HG02938 (cell line): ENCODE data around the gene TBC1D22A.

Experiments used
- ATAC-seq: cut with Tn5 transposase; IDR thresholded peaks from one replicate; pipeline ENCODE4 v1.9.1; 2021; ENCODE audit warnings: mild to moderate bottlenecking, moderate library complexity; ENCODE audit not compliant: unreplicated experiment

TBC1D22A gene

DNA sequence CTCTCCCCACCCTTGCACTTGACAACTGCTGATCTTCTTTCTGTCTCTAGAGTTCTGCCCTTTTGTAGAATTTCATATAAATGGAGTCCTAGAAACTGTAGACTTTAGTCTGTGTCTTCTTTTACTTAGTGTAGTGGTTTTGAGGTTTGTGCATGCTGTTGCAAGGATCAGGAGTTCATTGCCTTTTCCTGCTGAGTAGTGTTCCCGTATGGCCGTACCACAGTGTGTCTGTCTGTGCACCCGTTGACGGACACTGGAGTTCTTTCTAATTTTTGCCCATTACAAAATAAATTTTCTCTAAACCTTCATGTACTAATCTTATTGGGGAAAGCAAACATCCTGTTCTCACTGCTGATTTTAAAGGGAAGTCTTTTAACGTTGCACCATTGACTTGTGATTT, 138.1 kb downstream of the TBC1D22A start:
- no peak for ATAC-seq

- no peak for ATAC-seq
These were observed 140.0 kb downstream of the TBC1D22A start for GRCh38 chr22:46902436-46902835.

GRCh38 chr22:46902998-46903916, 140.8 kb downstream of the TBC1D22A start:
- no peak for ATAC-seq

DNA sequence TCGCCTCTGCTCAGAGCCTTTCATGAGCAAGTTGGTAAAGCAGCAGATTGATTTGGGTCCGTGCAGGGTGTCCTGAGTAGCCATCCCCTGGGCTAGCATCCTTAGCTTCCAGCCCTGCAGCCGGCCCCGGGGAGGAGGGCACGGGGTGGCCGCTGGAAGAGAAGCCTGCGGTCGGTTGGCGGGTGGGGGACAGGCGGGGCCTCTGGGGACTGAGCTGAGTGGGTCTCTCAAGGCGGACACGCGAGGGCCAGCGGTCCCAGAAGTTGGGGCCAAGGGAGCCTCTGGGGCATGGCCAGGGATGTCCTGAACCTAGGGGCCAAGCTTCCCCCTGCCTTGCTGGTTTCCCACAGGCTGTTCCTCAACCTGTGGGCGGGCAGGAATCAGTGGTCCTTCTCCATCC, 143.0 kb downstream of the TBC1D22A start:
- ATAC-seq, result no peak

GRCh38 chr22:46905834-46906233, 143.4 kb downstream of the TBC1D22A start:
- ATAC-seq, result no peak

- ATAC-seq, result no peak
These were observed 144.0 kb downstream of the TBC1D22A start for GRCh38 chr22:46906326-46907045.

GRCh38 chr22:46907241-46908215, 145.1 kb downstream of the TBC1D22A start:
- ATAC-seq, result no peak

DNA sequence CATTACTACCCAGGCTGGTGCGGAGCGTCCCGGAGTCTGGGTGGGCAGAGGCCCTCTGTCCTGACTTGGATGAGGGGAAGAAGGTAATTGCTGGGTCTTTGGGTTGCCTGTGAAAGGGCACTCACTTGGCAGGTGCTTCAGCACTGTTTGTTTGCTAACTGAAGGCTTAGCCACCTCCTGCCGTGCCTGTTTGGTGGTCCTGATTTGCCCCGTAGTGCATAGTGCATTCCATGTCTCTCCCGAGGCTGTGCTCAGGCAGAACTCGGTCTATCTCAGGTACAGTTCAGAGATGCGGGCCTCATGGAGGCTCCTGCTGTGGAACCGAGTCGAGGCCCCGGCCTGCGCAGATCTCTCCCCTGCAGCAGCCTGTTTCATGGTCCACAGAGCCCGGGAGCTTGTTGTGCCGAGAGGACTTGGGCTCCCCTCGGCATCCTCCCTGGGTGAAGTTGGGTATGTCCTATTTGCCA, 146.2 kb downstream of the TBC1D22A start:
- ATAC-seq, result no peak

GRCh38 chr22:46909237-46910030, 147.0 kb downstream of the TBC1D22A start:
- no peak for ATAC-seq

GRCh38 chr22:46910624-46911023, 148.2 kb downstream of the TBC1D22A start:
- ATAC-seq, result no peak

DNA sequence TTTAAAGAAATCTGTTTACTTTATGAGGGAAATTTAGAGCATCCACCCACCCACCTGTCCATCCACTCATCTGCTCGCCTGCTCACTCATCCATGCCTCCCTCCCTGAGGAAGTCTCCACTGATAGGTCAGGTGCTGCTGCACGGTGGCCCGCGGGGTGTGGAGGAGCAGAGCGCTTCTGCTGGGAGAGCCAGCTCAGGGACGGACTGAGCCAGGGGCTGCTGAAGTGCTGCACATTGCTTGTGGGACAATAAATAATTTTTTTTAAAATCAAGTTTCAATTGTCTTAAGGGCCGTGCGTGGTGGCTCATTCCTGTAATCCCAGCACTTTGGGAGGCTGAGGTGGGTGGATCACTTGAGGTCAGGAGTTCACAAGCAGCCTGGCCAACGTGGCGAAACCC, 148.9 kb downstream of the TBC1D22A start:
- no peak for ATAC-seq

GRCh38 chr22:46913351-46913750, 150.9 kb downstream of the TBC1D22A start:
- no peak for ATAC-seq

- ATAC-seq, result no peak
These were observed 152.0 kb downstream of the TBC1D22A start for GRCh38 chr22:46914481-46914880.

DNA sequence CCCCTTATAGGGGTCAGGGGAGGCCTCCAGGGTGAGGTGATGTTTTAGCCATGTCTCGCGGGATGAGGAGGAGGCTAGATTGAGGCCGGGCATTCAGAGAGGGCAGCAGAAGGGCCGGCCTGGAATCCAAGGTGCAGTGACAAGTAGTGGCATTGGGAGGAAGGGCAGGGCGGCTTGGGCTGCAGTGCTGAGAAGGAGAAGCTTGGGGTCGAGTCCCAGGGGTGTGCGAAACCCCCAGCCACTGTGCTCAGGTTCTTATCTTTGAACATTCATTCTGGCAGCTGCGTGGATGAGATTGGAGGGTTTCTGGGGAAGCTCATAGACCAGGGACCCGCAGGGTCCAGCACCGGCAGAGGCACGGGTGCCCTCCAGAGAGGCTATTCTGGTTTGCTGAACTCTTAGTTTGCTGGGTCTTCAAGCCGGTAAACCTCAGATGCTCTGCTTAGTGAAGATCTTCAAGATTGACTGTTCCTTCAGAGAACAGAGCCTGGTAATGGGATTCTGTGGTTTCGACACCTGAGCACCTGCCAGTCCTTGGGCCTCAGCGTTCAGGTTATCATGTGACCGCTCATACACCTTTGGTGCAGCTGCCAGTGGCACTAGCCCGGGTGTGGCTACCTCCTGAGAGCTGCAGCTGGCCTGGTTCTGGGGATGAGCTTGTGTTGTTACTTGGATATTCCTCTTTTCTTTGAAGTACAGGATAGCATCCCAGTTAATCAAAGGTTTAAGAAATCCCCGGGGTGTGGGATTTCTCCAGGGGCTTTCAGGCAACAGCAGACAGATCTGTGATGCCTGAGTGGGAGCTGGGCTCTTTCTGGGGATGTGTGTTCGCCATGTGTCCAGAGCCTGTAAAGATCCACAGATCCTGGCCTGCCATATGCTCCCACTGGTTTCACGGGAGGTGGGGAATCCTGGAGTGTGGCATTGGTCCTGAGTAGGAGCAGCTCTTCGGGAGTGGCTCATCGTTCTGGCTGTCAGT, 152.8 kb downstream of the TBC1D22A start:
- ATAC-seq, result no peak

GRCh38 chr22:46915950-46916730, 153.7 kb downstream of the TBC1D22A start:
- ATAC-seq, result no peak

DNA sequence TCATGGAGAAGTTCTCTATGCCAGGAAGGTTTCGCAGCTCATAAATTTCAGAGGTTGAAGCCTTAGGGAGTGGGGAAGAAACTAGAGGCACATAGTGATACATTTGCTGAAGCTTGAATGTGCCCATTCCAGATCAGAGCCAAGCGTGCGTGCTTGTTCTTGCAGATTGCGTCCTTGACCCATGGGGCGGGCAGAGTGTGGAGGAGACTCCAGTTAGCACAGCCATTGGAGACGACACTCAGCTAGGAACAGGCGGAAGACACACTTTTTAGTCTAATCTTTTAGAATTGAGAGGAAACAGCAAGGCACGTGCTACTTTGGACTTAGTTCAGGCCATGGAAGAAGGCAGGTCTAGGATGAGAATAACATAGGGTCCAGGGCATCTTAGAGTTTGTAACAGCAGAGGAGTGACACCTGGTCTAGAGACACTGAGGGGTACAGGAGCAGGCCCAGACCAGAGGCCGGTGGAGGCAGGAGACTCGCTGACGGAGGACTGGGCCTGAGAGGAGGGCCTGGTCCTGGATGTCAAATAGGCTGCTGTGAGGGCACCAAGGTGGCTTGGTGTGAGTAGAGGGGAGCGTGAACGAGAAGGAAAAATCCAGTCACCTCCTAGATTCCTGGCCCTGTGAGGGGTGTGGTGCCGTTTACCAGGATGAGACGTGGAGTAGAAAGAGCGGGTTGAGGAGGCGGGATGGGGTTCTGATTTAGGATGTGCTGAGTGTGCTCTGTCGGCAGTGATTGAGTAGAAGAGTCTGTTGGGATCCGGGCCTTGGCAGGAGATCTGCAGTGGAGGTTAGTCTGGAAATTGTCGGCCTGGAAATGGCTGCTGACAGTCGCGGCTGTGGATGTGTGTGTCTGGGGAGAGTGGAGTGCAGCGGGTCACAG, 154.7 kb downstream of the TBC1D22A start:
- ATAC-seq, result no peak

DNA sequence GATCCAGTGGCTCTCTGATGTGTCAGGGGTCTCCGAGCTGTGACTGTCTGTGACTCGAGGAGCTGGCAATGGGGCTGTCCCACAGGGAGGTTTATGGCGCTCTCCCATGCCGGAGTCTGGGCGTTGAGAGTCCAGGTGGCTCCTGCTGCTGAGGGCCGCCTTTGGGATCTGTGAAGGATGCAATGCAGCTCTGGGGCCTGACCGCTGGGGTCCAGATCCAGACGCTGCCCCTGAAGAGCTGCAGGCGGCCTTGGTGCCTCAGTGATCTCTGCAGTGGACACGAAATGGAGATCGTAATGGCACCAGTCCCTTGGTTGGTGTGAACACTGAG, 155.3 kb downstream of the TBC1D22A start:
- no peak for ATAC-seq
